Measurements from ENCODE around the gene RHOT2.

GRCh38 chr16:625117-625976 is 42.6 kb upstream of the RHOT2 start:
- TF ChIP-seq CTCF (conservative IDR thresholded peaks at IDR 0.05; ENCODE audit: low read depth, low read length) = no peak
- no peak for TF ChIP-seq EZH2 (IDR thresholded peaks at IDR 0.05; ENCODE audit: borderline replicate concordance, low read depth, low read length, poor library complexity, severe bottlenecking)
